CD14-positive monocyte (primary cell): Measurements from ENCODE around the gene USPL1. TPM values are rescaled to one million over a fixed set of nuclear protein-coding genes. Genes with fewer than 3 reads are reported as not detected.

Experiments
- DNase-seq, 3 donors: peaks; one replicate each; pipeline ENCODE4 v3.0.0-alpha.2; 2011 to 2022
- H2AFZ ChIP-seq: 2 replicates; pipeline ENCODE4 v1.6.0; 2012; ENCODE audit warnings: mild to moderate bottlenecking, low read depth, low read length, inconsistent platforms; ENCODE audit not compliant: insufficient read depth, poor library complexity, severe bottlenecking
- H3K27ac ChIP-seq, 2 donors: 1 replicate in 1 of 2; 2 replicates in 1 of 2; pipeline ENCODE4 v1.5.1; 2012 to 2013; ENCODE audit warnings: low read length in 2 of 2, control low read depth in 1 of 2, inconsistent platforms in 1 of 2, low read depth in 1 of 2, mild to moderate bottlenecking in 1 of 2
- H3K27me3 ChIP-seq, 2 donors: one replicate each; pipeline versions ENCODE4 v1.6.0 to v1.6.1; 2011 to 2013; ENCODE audit warnings: low read length in 2 of 2; ENCODE audit not compliant: control insufficient read depth in 2 of 2, insufficient read depth in 2 of 2
- H3K36me3 ChIP-seq, 2 donors: replicated peaks in 1 of 2; 1 replicate in 1 of 2; 2 replicates in 1 of 2; pipeline versions ENCODE4 v1.5.1 to v1.6.1; 2012 to 2013; ENCODE audit warnings: low read length in 2 of 2, control low read depth in 1 of 2, inconsistent platforms in 1 of 2, mild to moderate bottlenecking in 1 of 2; ENCODE audit not compliant: insufficient read depth in 2 of 2, control insufficient read depth in 1 of 2
- H3K4me1 ChIP-seq, 2 donors: 1 replicate in 1 of 2; 2 replicates in 1 of 2; pipeline versions ENCODE4 v1.5.1 to v1.6.1; 2012 to 2013; ENCODE audit warnings: low read length in 2 of 2, control low read depth in 1 of 2, inconsistent platforms in 1 of 2, mild to moderate bottlenecking in 1 of 2, moderate library complexity in 1 of 2; ENCODE audit not compliant: insufficient read depth in 2 of 2, control insufficient read depth in 1 of 2
- H3K4me2 ChIP-seq: replicated peaks from 2 replicates; pipeline ENCODE3; 2012; ENCODE audit warnings: low read length, moderate library complexity, mild to moderate bottlenecking; ENCODE audit not compliant: poor library complexity, severe bottlenecking; ENCODE audit errors: extremely low read depth
- H3K4me3 ChIP-seq, 3 experiments: fragments of 200-600 bp in 1 of 3; sonication (generic) in 1 of 3; replicated peaks in 1 of 3; 1 replicate in 2 of 3; 2 replicates in 1 of 3; pipeline ENCODE4 v1.5.1; 2011 to 2013; ENCODE audit warnings: low read length in 3 of 3, mild to moderate bottlenecking in 3 of 3, control low read depth in 2 of 3, low read depth in 2 of 3, inconsistent platforms in 1 of 3, moderate library complexity in 1 of 3
- H3K79me2 ChIP-seq: 2 replicates; pipeline ENCODE4 v1.6.0; 2012; ENCODE audit warnings: mild to moderate bottlenecking, control low read depth, inconsistent platforms, low read length, moderate library complexity; ENCODE audit not compliant: insufficient read depth
- H3K9ac ChIP-seq: 2 replicates; pipeline ENCODE4 v1.6.0; 2017; ENCODE audit warnings: low read length, mild to moderate bottlenecking; ENCODE audit not compliant: insufficient read depth, poor library complexity, severe bottlenecking
- H3K9me3 ChIP-seq, 2 donors: replicated peaks in 1 of 2; 1 replicate in 1 of 2; 2 replicates in 1 of 2; pipeline versions ENCODE4 v1.5.1 to v1.6.1; 2012 to 2013; ENCODE audit warnings: low read length in 2 of 2, control low read depth in 1 of 2; ENCODE audit not compliant: control insufficient read depth in 1 of 2, insufficient read depth in 1 of 2
- H4K20me1 ChIP-seq: 2 replicates; pipeline ENCODE4 v1.6.0; 2012; ENCODE audit warnings: mild to moderate bottlenecking, low read length, control low read depth, moderate library complexity; ENCODE audit not compliant: insufficient read depth
- H3K27ac Mint-ChIP-seq, 7 donors: one replicate each; pipeline ENCODE4 v1.8.0; 2020; ENCODE audit warnings: mild to moderate bottlenecking in 7 of 7, mixed read lengths in 7 of 7, moderate library complexity in 6 of 7, inconsistent platforms in 2 of 7
- H3K27me3 Mint-ChIP-seq, 3 donors: one replicate each; pipeline ENCODE4 v1.8.0; 2021 to 2022; ENCODE audit warnings: low read depth in 3 of 3, mild to moderate bottlenecking in 3 of 3, mixed read lengths in 3 of 3, moderate library complexity in 3 of 3, inconsistent platforms in 1 of 3
- H3K36me3 Mint-ChIP-seq, 2 donors: one replicate each; pipeline ENCODE4 v1.8.0; 2020; ENCODE audit warnings: mixed read lengths in 2 of 2, inconsistent platforms in 1 of 2, mild to moderate bottlenecking in 1 of 2
- H3K4me1 Mint-ChIP-seq: one replicate; pipeline ENCODE4 v1.8.0; 2020; ENCODE audit warnings: mild to moderate bottlenecking, mixed read lengths
- H3K4me3 Mint-ChIP-seq, 2 donors: one replicate each; pipeline ENCODE4 v1.8.0; 2020; ENCODE audit warnings: mild to moderate bottlenecking in 2 of 2, mixed read lengths in 2 of 2, moderate library complexity in 1 of 2
- H3K9me3 Mint-ChIP-seq, 7 donors: one replicate each; pipeline ENCODE4 v1.8.0; 2020 to 2022; ENCODE audit warnings: mixed read lengths in 7 of 7, mild to moderate bottlenecking in 6 of 7, moderate library complexity in 6 of 7, inconsistent platforms in 2 of 7
- CTCF ChIP-seq: fragments of 200-600 bp; IDR thresholded peaks from one replicate; pipeline ENCODE4 v1.8.0; 2022; ENCODE audit warnings: antibody characterized with exemption, mild to moderate bottlenecking
- WGBS: methylation state at CpG from one replicate; pipeline ENCODE4 v1.1.5; 2013; ENCODE audit warnings: missing lambda C conversion rate; ENCODE audit not compliant: insufficient coverage; 5-methylcytosine and 5-hydroxymethylcytosine counted together
- intact Hi-C, 2 donors: fragments of 100-400 bp; cut with micrococcal nuclease; formaldehyde crosslinking; loops; one replicate each; pipeline versions ENCODE4 v1.15.0 to v1.15.1; 2023
- polyA plus RNA-seq, 3 donors: library from polyadenylated mRNA; depleted of rRNA in 1 of 3; unstranded in 2 of 3; stranded (reverse) in 1 of 3; fragments of 300-500 nt in 2 of 3; fragments of >200 nt in 1 of 3; fragmentation: Illumina TruSeq in 2 of 3; gene quantifications; 1 replicate in 2 of 3; 2 replicates in 1 of 3; pipeline ENCODE4 v1.2.3, GENCODE V29; 2012 to 2021

Gene USPL1
- polyA plus RNA-seq, 3 donors = 3.9 to 20.5 (median 5.5) TPM

GRCh38 chr13:30679483-30680330 is 62.0 kb downstream of the USPL1 start:
- Histone ChIP-seq H3K79me2 (no peaks in the 10 kb centered on the region), H3K4me1 (peaks cover 28 to 31% of the 10 kb centered on the region in 2 donors), H3K36me3 (no peaks in the 10 kb centered on the region), H3K9me3 (no peaks in the 10 kb centered on the region), H4K20me1 (no peaks in the 10 kb centered on the region), H3K27me3 (peaks cover 0 to 2% of the 10 kb centered on the region in 2 donors), H3K4me2 (no peak overlapping the region), H3K27ac (no peak overlapping the region), H3K9ac (no peak overlapping the region), H2AFZ (no peak overlapping the region), H3K4me3 (no peak overlapping the region)
- peaks cover 2 to 5% (median 2%) of the 10 kb centered on the region in 3 donors for H3K27me3 Mint-ChIP-seq
- peak; percentile 75 for TF ChIP-seq CTCF
- peak overlapping the region; percentile 35 to 48 for H3K4me3 Mint-ChIP-seq
- intact Hi-C loops = loop anchor here (2.0 to 10.0 kb wide), 4 partner anchors 15 to 123 kb away; partner anchors contain the start of gene ALOX5AP (in 1 of the 2)
- DNase-seq = peak in 2 of 3 donors; percentile 42 to 47
- peaks cover 30% of the 10 kb centered on the region for H3K4me1 Mint-ChIP-seq
- H3K27ac Mint-ChIP-seq = peak overlapping the region in 1 of 7 donors; percentile 6
- no peaks in the 10 kb centered on the region for H3K36me3 Mint-ChIP-seq
- peaks cover 0 to 2% (median 0%) of the 10 kb centered on the region in 7 donors for H3K9me3 Mint-ChIP-seq
- no CpG with 5 or more reads among the region's 9 CpGs for WGBS

DNA sequence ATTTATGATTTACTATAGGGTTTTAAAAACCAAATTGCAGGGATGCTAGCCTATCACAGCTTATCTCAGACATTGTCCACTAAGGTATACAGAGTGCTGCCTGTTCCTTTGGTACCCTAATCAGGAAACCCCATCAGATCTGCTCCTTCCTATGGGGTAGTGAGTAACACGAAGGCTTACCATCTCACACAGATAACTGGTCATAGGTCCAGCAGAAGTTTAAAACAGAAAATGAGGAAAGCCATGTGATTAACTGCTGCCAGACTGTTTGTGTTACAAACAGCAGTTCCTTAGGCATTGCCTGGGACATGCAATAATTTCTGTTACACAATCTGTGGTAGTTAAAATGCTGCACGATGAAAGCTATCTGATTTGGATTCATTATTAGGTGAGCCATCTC is 64.1 kb downstream of the USPL1 start:
- peak overlapping the region in 1 of 2 donors; percentile 14 for H3K27ac ChIP-seq
- Mint-ChIP-seq H3K27me3 (peaks cover 2 to 6% (median 3%) of the 10 kb centered on the region in 3 donors), H3K36me3 (no peaks in the 10 kb centered on the region), H3K4me3 (peak overlapping the region in 1 of 2 donors; percentile 53), H3K9me3 (no peaks in the 10 kb centered on the region), H3K27ac (peak overlapping the region in 5 of 7 donors; percentile 3 to 74 (median 57)), H3K4me1 (peaks cover 26% of the 10 kb centered on the region)
- peaks cover 0 to 2% of the 10 kb centered on the region in 2 donors for H3K27me3 ChIP-seq
- intact Hi-C loops = loop anchor here in 1 of 2 donors (2.0 kb wide), 1 partner anchor 13 kb away; no protein-coding TSS in a partner anchor
- peaks cover 19 to 21% of the 10 kb centered on the region in 2 donors for H3K4me1 ChIP-seq
- H4K20me1 ChIP-seq = no peaks in the 10 kb centered on the region
- no CpG with 5 or more reads among the region's 2 CpGs for WGBS
- no peaks in the 10 kb centered on the region for H3K36me3 ChIP-seq
- no peak overlapping the region for H3K4me3 ChIP-seq
- H3K9me3 ChIP-seq = no peaks in the 10 kb centered on the region
- no peaks in the 10 kb centered on the region for H3K79me2 ChIP-seq
- no peak for TF ChIP-seq CTCF
- H3K4me2 ChIP-seq = peak overlapping the region; percentile 2
- no peak overlapping the region for H3K9ac ChIP-seq
- peak; percentile 80 to 91 (median 86) for DNase-seq
- H2AFZ ChIP-seq = no peak overlapping the region
